ENCODE data around the gene PON3.

DNA sequence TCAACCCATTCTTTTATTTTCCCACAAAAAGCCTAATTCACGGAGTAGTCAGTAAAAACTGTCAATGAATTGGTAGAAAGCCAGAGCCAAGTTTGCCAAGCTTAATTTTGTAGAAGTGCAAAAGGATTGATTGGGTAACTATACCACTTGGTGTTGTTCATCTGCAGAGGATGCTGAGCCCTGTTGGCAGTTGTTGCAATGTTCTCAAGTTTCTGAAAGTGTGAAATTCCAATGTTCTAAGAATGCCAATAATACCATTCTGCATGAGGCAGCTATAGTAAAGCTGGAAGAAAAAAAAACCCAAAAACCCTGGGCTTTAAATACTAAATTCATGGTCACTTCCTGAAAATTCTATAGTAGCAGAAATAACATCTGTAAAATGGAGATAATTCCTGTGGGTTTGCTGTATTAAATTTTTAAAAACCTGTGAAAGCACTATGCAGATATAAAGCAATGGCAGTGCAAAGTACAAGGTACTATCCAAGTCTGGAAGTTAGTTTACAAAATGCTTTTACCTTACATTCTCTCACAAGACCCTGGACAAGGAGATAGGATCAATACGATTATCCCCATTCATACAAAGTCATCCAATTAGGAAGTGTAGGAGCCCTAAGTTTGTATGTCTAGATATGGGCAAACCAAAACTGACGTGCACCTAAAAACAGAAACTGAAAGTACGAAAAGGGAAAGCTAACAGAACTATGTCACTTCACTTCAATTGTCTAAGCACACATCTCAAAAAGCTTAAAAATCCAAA lies 65.8 kb downstream of the PON3 start:
- TF ChIP-seq EZH2 (IDR thresholded peaks at IDR 0.05) (no peak), POLR2AphosphoS5 (IDR thresholded peaks at IDR 0.05; ENCODE audit: borderline replicate concordance, low read depth, low read length) (no peak)

Data from SK-N-MC (cell line).